A549 (cell line): Measurements from ENCODE around the gene EDN1. TPM values are rescaled to one million over a fixed set of nuclear protein-coding genes. Genes with fewer than 3 reads are reported as not detected.
"Not testable (repeated sequence)": the region's sequence is repeated elsewhere in the genome, so short reads cannot be mapped to it uniquely, and the experiment has no call there.

Source experiments
- ATAC-seq, 2 experiments: fragments of 200-7000 bp in 1 of 2; fragments of >200 bp in 1 of 2; cut with Nextera tagmentation in 1 of 2; cut with Tn5 transposase in 1 of 2; 3 replicates each; pipeline versions ENCODE4 v1.8.0 to v1.9.1; 2018 to 2020; ENCODE audit warnings: mild to moderate bottlenecking in 1 of 2, moderate library complexity in 1 of 2
- CTCF ChIA-PET: fragments of 300-600 bp; sonication (Branson Sonifier 250); formaldehyde crosslinking; extraction: SDS; loops from one replicate; lab custom pipeline; 2021; ENCODE audit warnings: antibody characterized with exemption, inconsistent platforms; lab: Yijun Ruan, JAX
- POLR2A ChIA-PET: fragments of 350-600 bp; formaldehyde crosslinking; extraction: SDS; loops from one replicate; lab custom pipeline; 2021; ENCODE audit warnings: antibody characterized with exemption, inconsistent platforms; lab: Yijun Ruan, JAX
- DNase-seq, 2 experiments: peaks; one replicate each; pipeline versions ENCODE4 v3.0.0 to v3.0.0-alpha.2; 2011 to 2016; ENCODE audit warnings: low read depth in 1 of 2, low spot score in 1 of 2
- FAIRE-seq: peaks from 2 replicates; lab custom pipeline; 2011; peaks lifted over from hg19 to GRCh38; lab: Jason Lieb, UNC
- H3K27ac ChIP-seq, 2 experiments: fragments of >200 bp; sonication (Bioruptor Twin); formaldehyde crosslinking; 3 replicates each; pipeline ENCODE4 v1.5.1; 2016 to 2017
- H3K4me1 ChIP-seq: fragments of >200 bp; sonication (Bioruptor Twin); formaldehyde crosslinking; 3 replicates; pipeline ENCODE4 v1.6.1; 2016
- H3K4me2 ChIP-seq: fragments of >200 bp; sonication (Bioruptor Twin); formaldehyde crosslinking; 3 replicates; pipeline ENCODE4 v1.6.1; 2016
- H3K4me3 ChIP-seq: fragments of >200 bp; sonication (Bioruptor Twin); formaldehyde crosslinking; 3 replicates; pipeline ENCODE4 v1.5.1; 2016
- H3K9me3 ChIP-seq: fragments of >200 bp; sonication (Bioruptor Twin); formaldehyde crosslinking; 3 replicates; pipeline ENCODE4 v1.6.1; 2016
- CTCF ChIP-seq: fragments of >200 bp; sonication (Bioruptor Twin); formaldehyde crosslinking; IDR thresholded peaks from 3 replicates; pipeline ENCODE4 v1.5.1; 2016
- EHMT2 ChIP-seq: fragments of 200-600 bp; sonication (generic); IDR thresholded peaks from 2 replicates; pipeline ENCODE4 v1.6.1; 2016; ENCODE audit warnings: antibody characterized with exemption, low read depth, mild to moderate bottlenecking, moderate library complexity
- ESRRA ChIP-seq: fragments of 150-350 bp; IDR thresholded peaks from 2 replicates; pipeline ENCODE4 v1.6.1; 2014; ENCODE audit warnings: mild to moderate bottlenecking, low read length, borderline replicate concordance
- FOSL2 ChIP-seq, 2 experiments: fragments of 450-650 bp in 1 of 2; fragments of >200 bp in 1 of 2; sonication (Bioruptor Twin) in 1 of 2; formaldehyde crosslinking; IDR thresholded peaks; 2 replicates each; pipeline versions ENCODE4 v1.5.0 to v1.6.1; 2016 to 2020; ENCODE audit warnings: mild to moderate bottlenecking in 1 of 2, moderate library complexity in 1 of 2
- JUNB ChIP-seq: fragments of >200 bp; sonication (Bioruptor Twin); formaldehyde crosslinking; IDR thresholded peaks from 2 replicates; pipeline ENCODE4 v1.6.1; 2016
- MAFK ChIP-seq: fragments of 450-650 bp; IDR thresholded peaks from 2 replicates; pipeline ENCODE4 v1.6.1; 2014; ENCODE audit not compliant: partially characterized antibody
- NR3C1 ChIP-seq: fragments of >200 bp; sonication (Bioruptor Twin); formaldehyde crosslinking; IDR thresholded peaks from 3 replicates; pipeline ENCODE4 v1.6.1; 2017
- RAD21 ChIP-seq, 2 experiments: fragments of >200 bp in 1 of 2; sonication (Bioruptor Twin) in 1 of 2; formaldehyde crosslinking in 1 of 2; IDR thresholded peaks in 1 of 2; conservative IDR thresholded peaks in 1 of 2; 2 replicates in 1 of 2; 3 replicates in 1 of 2; pipeline ENCODE4 v1.6.1; 2012 to 2018; ENCODE audit warnings: inconsistent platforms in 1 of 2
- RNF2 ChIP-seq: fragments of 200-600 bp; sonication (generic); IDR thresholded peaks from 2 replicates; pipeline ENCODE4 v1.6.1; 2016; ENCODE audit warnings: low read depth, mild to moderate bottlenecking, antibody characterized with exemption, moderate library complexity, borderline replicate concordance
- SMC3 ChIP-seq: fragments of >200 bp; sonication (Bioruptor Twin); formaldehyde crosslinking; IDR thresholded peaks from 3 replicates; pipeline ENCODE4 v1.6.1; 2018; ENCODE audit warnings: inconsistent platforms
- ZNF302 ChIP-seq: fragments of 250-450 bp; sonication (Bioruptor Pico); IDR thresholded peaks from 2 replicates; pipeline ENCODE4 v1.9.0; 2021; ENCODE audit warnings: inconsistent platforms, mild to moderate bottlenecking, moderate library complexity
- ZSCAN20 ChIP-seq: fragments of 250-450 bp; sonication (Bioruptor Pico); IDR thresholded peaks from 2 replicates; pipeline ENCODE4 v1.8.0; 2022; ENCODE audit warnings: mild to moderate bottlenecking, moderate library complexity
- WGBS: methylation state at CpG from one replicate; pipeline ENCODE4 v1.1.6; 2017; ENCODE audit errors: missing lambda C conversion rate; 5-methylcytosine and 5-hydroxymethylcytosine counted together
- polyA plus RNA-seq, 4 experiments: library from polyadenylated mRNA; depleted of rRNA in 3 of 4; stranded (reverse); fragments of >200 nt; fragmentation: RNase III in 1 of 4; extraction: RNeasy Plus Mini Kit Qiagen cat#74134 plus additional on column Dnase treatment in 1 of 4; gene quantifications; 2 replicates in 3 of 4; 3 replicates in 1 of 4; pipeline ENCODE4 v1.2.3, GENCODE V29; 2011 to 2017
- TF ChIP-seq, protein P1 (sequence below): fragments of 250-450 bp; sonication (Bioruptor Pico); IDR thresholded peaks from 2 replicates; pipeline ENCODE4 v1.5.0; 2021; ENCODE audit warnings: mild to moderate bottlenecking, moderate library complexity, borderline replicate concordance

EDN1 gene
- polyA plus RNA-seq, 2 of the 4 experiments (the other 2 are of a cell fraction), result 33.5 to 87.4 TPM

DNA sequence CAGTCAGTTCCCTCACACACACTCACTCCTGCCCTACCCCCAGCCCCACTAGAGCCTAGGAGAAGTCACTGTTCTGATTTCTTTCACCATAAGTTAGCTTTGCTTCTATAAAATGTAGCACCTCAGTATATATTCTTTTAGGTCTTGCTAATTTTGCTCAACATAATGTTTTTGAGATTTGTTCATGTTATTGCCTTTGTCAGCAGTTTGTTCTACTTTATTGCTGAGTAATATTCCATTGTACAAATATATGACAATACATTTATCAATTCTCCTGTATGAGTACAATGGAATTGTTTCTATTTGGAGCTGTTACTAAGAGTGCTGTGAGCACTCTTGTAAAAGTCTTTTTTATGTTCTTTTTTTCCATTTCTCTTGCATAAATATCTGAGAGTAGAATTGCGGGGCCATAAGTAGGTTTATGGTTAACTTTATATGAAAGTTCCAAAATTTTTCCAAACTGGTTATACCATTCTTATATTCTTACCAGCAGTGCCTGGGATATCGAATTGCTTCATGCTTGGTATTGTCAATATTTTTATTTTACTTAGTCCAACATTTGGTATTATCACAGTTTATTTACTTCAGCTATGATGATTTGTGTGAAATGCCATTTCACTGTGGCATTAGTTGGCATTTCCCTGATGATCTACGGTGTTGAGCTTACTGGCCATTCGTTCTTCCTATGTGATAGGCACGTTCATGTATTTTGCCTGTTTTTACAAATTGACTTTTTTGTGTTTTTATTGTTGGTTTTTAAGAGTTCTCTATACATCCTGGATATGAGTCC is 25.3 kb downstream of the EDN1 start:
- 0 out of 2 replicates have a peak, but pooled peaks have one; percentile 34 for TF ChIP-seq ZSCAN20 (CRISPR knock-in tag)
- no peak for TF ChIP-seq RNF2
- TF ChIP-seq MAFK, result peak; percentile 93
- Histone ChIP-seq H3K9me3 (peaks cover 43% of the 10 kb centered on the region), H3K4me2 (peak overlapping the region; percentile 73), H3K27ac (peak overlapping the region; percentile 89 to 98), H3K4me1 (peaks cover 46% of the 10 kb centered on the region), H3K4me3 (no peak overlapping the region; the same call in 2 of the 3 replicates)
- ATAC-seq (no peak), DNase-seq (no peak), FAIRE-seq (no peak)
- POLR2A ChIA-PET, result interaction anchor here (1.6 to 1.9 kb wide), 2 partner anchors 8 to 50 kb away, joined by 3 to 13 read pairs; no protein-coding TSS in a partner anchor
- CTCF ChIA-PET, result interaction anchor here (1.4 to 1.6 kb wide), 2 partner anchors 12 to 288 kb away, joined by 3 to 4 read pairs; no protein-coding TSS in a partner anchor
- 88% methylated on average over 5 of the region's 5 CpGs for WGBS

GRCh38 chr6:12318749-12319148 is 28.6 kb downstream of the EDN1 start:
- no peak overlapping the region for H3K4me3 ChIP-seq
- ATAC-seq (no peak), FAIRE-seq (no peak), DNase-seq (no peak)
- ChIA-PET CTCF (no interaction called here), POLR2A (no interaction called here)
- H3K9me3 ChIP-seq, result peaks cover 60% of the 10 kb centered on the region
- 90% methylated on average over 2 of the region's 2 CpGs for WGBS
- H3K4me1 ChIP-seq, result peaks cover 32% of the 10 kb centered on the region
- H3K4me2 ChIP-seq, result no peak overlapping the region
- peak overlapping the region; percentile 29 to 64; a peak in 4 of 6 replicates for H3K27ac ChIP-seq
- no peak for TF ChIP-seq ESRRA
- TF ChIP-seq, protein P1, sequence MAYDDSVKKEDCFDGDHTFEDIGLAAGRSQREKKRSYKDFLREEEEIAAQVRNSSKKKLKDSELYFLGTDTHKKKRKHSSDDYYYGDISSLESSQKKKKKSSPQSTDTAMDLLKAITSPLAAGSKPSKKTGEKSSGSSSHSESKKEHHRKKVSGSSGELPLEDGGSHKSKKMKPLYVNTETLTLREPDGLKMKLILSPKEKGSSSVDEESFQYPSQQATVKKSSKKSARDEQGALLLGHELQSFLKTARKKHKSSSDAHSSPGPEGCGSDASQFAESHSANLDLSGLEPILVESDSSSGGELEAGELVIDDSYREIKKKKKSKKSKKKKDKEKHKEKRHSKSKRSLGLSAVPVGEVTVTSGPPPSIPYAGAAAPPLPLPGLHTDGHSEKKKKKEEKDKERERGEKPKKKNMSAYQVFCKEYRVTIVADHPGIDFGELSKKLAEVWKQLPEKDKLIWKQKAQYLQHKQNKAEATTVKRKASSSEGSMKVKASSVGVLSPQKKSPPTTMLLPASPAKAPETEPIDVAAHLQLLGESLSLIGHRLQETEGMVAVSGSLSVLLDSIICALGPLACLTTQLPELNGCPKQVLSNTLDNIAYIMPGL (CRISPR knock-in tag), result no peak
- no peak for TF ChIP-seq CTCF
- no peak for TF ChIP-seq FOSL2 (IDR thresholded peaks at IDR 0.05)
- no peak for TF ChIP-seq FOSL2 (CRISPR knock-in tag; IDR thresholded peaks at IDR 0.05)
- no peak for TF ChIP-seq EHMT2
- no peak for TF ChIP-seq RAD21 (conservative IDR thresholded peaks at IDR 0.05 in 1 of 2, IDR thresholded peaks at IDR 0.05 in 1 of 2)
- no peak for TF ChIP-seq ZNF302 (CRISPR knock-in tag)
- no peak for TF ChIP-seq SMC3
- no peak for TF ChIP-seq NR3C1
- TF ChIP-seq JUNB, result no peak

- not testable (repeated sequence) for ATAC-seq
These were observed 29.9 kb downstream of the EDN1 start for GRCh38 chr6:12320074-12320473.

More at GRCh38 chr6:12320074-12320473, 29.9 kb downstream of the EDN1 start:
- FAIRE-seq, H3K4me2 ChIP-seq, H3K4me3 ChIP-seq, POLR2A ChIA-PET, DNase-seq: not testable (repeated sequence)
- 73% methylated on average over 5 of the region's 5 CpGs for WGBS
- peak overlapping the region in 1 of 2 experiments; percentile 98; a peak in 2 of 6 replicates for H3K27ac ChIP-seq
- H3K4me1 ChIP-seq, result peaks cover 28% of the 10 kb centered on the region
- peaks cover 60% of the 10 kb centered on the region for H3K9me3 ChIP-seq
- CTCF ChIA-PET, result interaction anchor here (0.6 to 1.2 kb wide), 4 partner anchors 9 to 580 kb away, joined by 3 to 4 read pairs (median 3); no protein-coding TSS in a partner anchor
